Panc1 (cell line): ENCODE measurements around the gene FABP2. TPM values are rescaled to one million over a fixed set of nuclear protein-coding genes. Genes with fewer than 3 reads are reported as not detected.

Source experiments
- total RNA-seq: library from RNA; stranded (reverse); gene quantifications from one replicate; pipeline ENCODE4 v1.2.1, GENCODE V29; 2021; ENCODE audit not compliant: unreplicated experiment

The FABP2 gene
- total RNA-seq, 1 experiment from 2014 or later = not detected

Other genes with a start within 250 kb of the FABP2 start
- gene MYOZ2, start 186.3 kb downstream of the FABP2 start, total RNA-seq = not detected
- 5.3 TPM for gene USP53, start 109.4 kb downstream of the FABP2 start, total RNA-seq